Ramos (cell line): ENCODE data around the gene CHN2.

Experiments
- in situ Hi-C: fragments of 300-500 bp; cut with MboI; formaldehyde crosslinking; loops from one replicate; pipeline ENCODE4 v1.14.3; 2022; ENCODE audit warnings: low sequenced_read_pairs; ENCODE audit not compliant: unreplicated experiment

Gene CHN2

GRCh38 chr7:29277436-29278215 is 83.1 kb downstream of the CHN2 start:
- in situ Hi-C loops: no loop called here

- in situ Hi-C loops: no loop called here
Measured at GRCh38 chr7:29278337-29279069, 83.9 kb downstream of the CHN2 start.

DNA sequence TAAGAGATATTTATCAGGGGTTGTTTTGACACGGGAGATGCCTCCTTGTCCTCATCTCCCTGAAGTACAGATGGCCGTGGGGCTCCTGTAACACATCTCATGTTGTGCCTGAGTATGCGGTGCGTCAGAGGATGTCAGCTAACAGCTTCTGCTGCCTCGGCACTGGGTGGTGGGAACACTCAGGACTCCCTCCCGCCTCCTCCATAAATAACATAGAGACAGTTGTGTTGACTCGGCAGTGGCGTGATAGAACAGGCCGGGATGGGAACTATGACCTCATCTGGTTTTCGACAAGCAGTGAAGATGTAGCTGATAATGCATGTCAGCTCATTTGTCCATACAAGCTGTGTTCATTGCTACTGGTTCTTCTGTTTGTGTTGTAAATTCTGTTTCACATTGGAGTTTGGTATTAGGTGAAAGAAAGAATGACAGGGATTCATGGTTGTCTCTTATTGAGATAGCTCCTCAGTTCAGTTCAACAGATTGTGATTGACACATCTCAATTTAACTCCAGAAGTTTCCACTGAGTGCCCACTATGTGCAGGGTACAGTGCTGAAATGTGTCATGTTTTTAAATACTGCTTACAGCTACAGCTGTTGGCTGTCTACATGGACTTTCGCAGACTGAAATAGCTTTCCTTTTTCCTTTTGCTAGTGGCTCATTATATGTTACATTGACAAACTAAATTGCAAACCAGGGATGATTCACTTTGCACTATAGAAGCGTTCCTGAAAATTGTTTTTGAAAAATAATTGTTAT is 87.4 kb downstream of the CHN2 start:
- in situ Hi-C loops: no loop called here

GRCh38 chr7:29282819-29283414 is 88.3 kb downstream of the CHN2 start:
- in situ Hi-C loops: no loop called here

GRCh38 chr7:29284696-29285443 is 90.3 kb downstream of the CHN2 start:
- in situ Hi-C loops: no loop called here

DNA sequence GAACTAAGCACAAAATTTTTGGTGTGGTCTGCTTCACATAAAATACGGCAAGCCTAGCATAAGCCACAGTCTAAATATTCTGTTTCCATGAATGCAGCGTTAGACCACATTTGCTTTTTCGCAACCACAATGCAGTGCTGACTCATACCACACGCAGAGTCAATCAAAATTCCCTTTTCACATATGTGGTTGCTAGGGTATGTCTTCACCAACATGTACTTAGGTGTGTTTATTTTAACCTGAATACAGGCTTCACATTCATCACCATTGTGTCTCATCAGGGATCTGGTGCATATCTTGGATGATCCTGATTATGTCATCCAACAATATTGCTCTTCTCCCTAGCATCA is 90.8 kb downstream of the CHN2 start:
- in situ Hi-C loops: no loop called here

DNA sequence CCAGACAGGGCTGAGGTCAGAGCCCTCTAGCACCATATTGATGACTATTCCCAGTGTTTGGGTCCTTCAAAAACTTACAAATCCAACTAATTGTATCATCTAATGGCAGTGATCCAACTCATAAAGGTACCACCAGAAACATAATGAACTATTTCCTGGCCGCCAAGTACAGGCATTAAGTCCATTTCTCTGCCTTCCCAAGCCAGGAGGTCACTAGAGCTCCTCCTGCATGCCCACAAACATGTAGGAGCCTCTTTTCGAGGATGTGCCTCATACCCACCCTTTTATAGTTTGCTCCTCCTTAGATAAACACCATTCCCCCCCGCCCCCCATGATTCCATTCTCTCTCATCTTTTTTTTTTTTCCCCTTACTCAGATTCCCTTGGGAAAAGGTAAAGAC is 91.3 kb downstream of the CHN2 start:
- in situ Hi-C loops: no loop called here

GRCh38 chr7:29287366-29287765 is 92.8 kb downstream of the CHN2 start:
- in situ Hi-C loops: no loop called here

DNA sequence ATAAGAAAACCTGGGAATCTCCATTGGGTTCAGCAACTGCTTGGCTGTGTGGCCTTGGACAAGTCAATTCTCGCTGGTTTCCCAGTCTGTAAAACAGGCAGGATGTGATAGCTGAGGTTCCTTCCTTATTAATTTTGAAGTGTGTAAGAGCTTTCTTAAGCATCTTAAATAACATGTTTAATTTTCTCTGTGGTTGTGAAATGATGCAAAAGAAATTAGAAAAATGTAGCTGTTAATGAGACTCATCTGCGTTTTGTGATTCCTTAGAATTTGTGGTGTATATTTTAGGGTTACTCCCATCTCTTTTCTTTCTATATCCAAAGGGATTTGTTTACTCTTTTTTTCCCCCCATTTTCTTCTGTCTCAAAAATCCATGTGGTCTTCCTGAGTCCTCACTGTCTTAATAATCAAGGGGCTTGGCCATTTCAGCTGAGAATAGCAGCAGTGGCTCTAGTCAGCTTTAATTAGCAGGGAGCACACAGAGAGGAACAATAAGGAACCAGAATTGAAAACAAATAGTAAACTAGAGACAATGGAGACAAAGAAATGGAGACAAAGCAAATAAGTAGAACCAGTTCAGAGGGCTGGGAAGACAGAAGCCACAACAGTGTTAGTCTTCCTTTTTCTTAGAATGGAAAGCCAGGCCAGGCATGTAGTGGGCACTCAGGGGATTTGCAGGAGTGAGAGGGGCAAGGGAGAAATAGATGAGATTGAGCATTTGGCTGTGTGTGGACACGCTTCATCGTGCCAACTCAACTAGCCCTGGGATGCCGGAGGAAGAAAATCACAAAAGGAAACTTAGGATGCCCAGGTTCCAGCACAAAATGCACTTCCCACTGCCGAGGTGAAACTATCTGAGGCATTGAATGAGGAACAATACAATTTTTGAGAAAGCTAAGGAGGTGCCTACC is 93.9 kb downstream of the CHN2 start:
- in situ Hi-C loops: no loop called here

DNA sequence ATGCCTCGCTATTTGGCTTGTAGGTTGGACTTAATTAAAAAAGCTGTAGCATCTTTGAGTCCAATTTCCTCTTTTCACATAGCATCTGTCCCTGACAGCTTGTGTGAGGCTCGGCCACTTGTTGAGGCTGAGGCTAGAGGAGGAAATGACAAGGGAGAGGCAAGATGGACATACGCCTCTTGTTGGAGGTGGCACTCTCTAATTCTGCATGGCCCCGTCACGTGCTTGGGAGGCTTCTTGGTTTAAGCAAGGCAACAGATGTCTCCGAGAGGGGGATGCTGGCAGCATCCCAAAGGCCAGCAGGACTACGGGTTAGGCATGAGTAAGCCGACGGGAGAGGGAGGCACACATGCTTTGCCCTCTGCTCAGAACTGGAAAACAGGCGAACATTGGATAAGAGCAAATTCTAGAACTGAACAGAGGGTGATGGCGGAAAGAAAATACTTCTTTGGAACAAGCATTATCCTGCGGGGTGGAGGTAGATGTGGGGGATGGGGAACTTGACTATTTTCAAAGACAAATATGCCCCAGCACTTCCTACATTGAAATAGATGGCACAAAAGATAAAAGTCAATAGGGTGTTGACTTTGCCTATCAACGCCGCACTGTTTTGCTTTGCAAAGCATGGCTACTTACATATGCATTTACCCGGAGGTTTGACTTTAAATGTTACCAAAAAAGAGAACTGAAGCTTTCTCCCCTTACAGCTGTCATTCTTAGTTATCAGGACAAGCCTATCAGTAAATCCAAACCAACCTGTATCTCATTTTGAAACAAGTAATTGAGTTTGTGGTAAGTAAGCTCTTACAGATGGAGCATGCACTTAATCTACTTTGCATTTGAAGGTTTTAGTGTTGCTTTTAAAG is 94.8 kb downstream of the CHN2 start:
- in situ Hi-C loops: no loop called here

- in situ Hi-C loops: no loop called here
Measured at GRCh38 chr7:29290829-29291228, 96.3 kb downstream of the CHN2 start.

DNA sequence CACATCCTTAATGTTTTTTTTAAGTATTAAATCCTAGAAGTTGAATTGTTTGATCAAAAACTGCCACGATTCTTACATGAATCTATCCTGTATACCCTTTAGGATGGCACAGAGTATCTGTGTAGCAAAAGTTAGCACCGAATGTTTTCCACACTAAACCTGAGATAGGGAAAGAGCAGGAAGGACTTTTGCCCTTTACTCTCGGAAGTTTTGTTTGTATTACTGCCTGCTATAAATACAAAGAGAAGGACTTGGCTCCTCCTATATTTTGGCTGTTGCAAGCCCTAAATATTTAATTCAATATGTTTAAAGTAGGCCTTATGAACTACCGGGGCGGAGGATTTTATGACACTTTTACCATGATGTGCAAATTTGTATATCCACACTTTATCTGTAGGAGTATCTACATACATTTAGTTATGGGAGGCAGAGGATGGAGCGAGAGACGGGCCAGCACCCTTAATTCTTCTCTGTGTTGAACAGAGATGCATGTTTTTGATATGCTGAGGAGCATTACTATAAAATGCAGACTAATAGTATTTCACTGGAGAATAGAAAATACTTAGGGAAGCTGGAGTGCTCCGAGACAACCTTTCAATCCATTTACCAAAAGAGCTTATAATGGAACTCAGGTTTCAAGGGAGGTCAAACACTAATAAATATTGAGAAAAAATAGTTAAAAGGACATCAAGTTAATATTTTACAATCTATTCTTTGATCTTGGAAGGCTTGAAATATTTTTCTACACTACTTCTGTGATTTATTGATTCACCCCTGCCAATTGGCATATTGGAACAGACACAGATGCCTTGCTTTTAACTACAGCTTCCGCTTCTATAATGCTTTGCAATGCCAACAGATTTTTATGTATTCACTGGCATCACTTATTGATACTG is 97.4 kb downstream of the CHN2 start:
- in situ Hi-C loops: no loop called here

DNA sequence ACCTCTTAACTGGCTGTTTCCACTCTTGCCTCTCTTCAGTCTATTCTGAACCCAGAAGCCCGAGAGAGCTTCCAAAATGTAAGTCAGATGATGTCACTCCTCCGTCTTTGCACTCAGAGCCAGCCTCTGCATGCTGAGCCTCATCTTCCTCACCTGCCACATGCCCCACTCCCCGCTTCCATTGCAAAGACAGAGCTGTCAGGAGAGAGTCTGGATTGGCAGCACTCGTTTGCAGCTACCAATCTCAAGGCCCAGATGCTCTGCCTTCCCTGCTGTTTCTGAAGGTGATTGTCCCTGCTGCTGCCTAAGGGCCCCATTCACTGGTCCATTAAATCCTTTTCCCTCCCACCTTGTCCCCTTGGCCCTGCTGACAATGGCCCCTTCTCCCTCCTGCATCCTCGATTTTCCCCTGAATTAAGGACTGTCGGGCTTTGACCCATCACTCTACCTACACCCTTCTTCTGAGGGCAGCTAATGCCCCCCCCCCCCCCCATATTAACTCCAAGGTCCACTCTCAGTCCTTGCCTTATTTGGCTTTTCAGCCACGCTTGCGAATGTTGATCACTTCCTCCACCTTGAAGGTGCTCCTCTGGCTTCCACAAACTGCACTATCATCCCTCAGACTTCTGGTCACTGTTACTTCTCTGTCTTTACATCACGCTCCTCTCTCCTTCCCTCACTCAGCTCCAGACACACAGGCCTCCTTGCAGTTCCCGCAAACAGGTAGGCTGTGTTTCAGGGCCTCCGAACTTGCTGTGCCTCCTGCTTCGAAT is 98.5 kb downstream of the CHN2 start:
- in situ Hi-C loops: no loop called here

DNA sequence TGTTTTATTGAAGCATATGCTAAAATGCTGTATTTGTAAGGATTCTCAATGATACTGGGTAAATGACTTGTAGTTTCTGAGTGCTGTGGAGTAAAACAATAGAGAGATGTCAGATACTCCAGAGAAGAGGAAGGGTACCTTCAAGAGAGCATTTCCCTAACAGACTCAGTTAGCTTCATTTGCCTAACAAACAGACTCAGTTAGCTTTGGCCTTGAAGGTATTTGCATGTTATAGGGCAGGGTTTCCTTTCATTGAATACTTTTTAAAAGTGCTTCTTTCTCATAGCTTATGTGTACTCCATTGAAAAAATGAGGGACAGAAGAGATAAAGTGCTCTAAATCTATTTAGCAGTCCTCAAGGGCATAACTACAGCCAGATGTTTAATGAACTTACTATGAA is 101.8 kb downstream of the CHN2 start:
- in situ Hi-C loops: no loop called here

DNA sequence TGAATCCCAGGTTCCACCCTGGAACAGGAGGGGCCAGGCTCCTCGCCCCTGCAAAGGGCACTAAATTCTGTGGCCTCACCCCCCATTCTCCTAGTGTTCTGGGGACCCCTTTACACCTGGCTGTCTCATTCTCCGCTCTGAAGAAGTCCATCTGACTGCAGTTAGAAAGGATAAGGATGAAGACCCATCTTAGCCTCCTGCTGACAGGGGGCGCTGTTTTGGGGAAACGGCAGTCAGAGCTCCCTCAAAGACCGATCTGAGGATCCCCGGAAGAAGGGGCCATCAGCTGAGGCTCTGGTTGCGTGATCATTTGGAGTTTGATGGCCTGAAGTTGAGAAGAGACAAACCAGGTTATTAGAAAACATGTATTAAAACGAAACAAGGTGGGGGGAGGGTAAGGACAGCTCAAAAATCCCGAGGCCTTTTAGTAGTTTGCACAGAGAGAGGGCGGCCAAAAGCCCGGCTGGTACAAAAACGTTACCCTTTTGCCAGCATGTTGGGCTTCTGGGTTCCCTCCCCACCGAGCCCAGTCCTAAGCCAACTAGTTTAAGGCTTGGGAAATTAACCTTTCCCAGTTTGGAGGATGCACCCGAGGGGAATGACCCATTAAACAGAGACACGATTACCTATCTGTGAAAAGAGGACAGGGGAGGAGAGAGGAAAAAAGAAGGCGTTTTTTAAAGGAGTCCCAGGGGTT is 102.8 kb downstream of the CHN2 start:
- in situ Hi-C loops: no loop called here

GRCh38 chr7:29299086-29299485 is 104.5 kb downstream of the CHN2 start:
- in situ Hi-C loops: no loop called here
